Measurements from ENCODE around the gene UCHL1.
A peak's percentile ranks its signal among the peaks of the same experiment; 100 is the strongest.

Gene UCHL1

DNA sequence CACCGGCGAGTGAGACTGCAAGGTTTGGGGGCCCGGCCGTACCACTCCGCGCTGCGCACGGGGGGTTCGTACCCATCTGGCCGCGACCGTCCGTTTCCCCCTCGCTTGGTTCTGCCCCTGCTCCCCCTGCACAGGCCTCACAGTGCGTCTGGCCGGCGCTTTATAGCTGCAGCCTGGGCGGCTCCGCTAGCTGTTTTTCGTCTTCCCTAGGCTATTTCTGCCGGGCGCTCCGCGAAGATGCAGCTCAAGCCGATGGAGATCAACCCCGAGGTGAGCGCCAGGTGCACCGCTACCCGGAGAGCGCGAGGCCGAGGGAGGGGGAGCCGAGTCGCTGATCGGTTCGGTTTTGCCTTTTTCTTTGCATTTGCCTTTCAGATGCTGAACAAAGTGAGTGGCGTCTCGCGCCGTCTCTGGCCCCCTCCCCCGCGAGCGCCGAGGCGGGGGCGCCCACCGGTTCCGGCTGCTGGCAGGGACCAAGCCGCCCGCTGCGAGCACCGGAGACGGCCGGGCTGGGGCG, at the start of gene UCHL1:
UCHL1 (plus strand) TSS at position 189 of the 517 bp plus-strand sequence; CDS start at position 238, 49 bp downstream.
- in situ Hi-C loops (cut with MboI; ENCODE audit: low pct_unique_long_range_greater_than_20kb, low sequenced_read_pairs) = no loop called here
- DNase-seq = peak; percentile 87

DNA sequence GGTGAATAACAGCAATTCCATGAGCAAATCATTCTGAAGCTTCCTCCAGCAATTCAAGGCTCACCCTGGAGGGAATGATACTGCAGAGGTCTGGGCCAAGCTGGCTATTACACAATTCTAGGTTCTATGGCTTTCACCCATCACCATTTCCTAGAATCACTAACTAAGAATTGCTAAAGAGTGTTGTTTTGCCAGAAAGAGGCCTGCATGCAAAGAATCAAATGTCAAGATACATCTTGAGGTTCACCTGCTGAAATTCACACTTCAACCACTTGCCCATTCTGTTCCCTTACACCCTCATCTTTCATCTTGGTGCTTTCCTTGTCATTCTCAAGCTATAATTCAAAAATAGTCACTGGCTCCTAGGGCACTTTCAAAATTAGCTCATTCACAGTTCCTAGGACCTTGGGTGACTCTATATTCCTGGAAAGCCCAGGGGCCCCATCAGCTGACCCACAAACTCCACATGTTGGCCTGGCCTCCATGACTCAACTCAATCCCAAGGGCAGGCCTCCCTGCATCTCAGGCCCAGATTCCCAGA, 49.4 kb upstream of the UCHL1 start:
- in situ Hi-C loops (cut with MboI; ENCODE audit: low pct_unique_long_range_greater_than_20kb, low sequenced_read_pairs) = loop anchor here (25.0 kb wide), 1 partner anchor 220 kb away; no protein-coding TSS in a partner anchor

GRCh38 chr4:41209187-41209586, 47.5 kb upstream of the UCHL1 start:
- DNase-seq = no peak
- in situ Hi-C loops (cut with MboI; ENCODE audit: low pct_unique_long_range_greater_than_20kb, low sequenced_read_pairs) = loop anchor here (25.0 kb wide), 1 partner anchor 222 kb away; no protein-coding TSS in a partner anchor

More for the DNA sequence above, 49.4 kb upstream of the UCHL1 start:
- DNase-seq = peak; percentile 2

DNA sequence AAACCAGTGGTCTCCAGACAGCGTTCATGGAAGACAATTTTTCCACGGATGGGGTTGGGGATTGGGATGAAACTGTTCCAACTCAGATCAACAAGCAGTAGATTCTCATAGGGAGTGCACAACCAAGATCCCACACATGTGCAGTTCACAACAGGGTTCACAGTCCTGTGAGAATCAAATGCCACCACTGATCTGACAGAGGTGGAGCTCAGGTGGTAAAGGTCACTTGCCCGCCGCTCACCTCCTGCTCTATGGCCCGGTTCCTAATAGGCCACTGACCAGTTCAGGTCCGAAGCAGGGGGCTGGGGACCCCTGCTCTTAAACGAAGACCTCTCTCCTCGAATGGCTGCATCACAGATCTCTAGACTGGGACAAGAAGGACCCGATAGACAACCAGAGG, 46.8 kb upstream of the UCHL1 start:
- in situ Hi-C loops (cut with MboI; ENCODE audit: low pct_unique_long_range_greater_than_20kb, low sequenced_read_pairs) = loop anchor here (25.0 kb wide), 1 partner anchor 223 kb away; no protein-coding TSS in a partner anchor
- DNase-seq = no peak

DNA sequence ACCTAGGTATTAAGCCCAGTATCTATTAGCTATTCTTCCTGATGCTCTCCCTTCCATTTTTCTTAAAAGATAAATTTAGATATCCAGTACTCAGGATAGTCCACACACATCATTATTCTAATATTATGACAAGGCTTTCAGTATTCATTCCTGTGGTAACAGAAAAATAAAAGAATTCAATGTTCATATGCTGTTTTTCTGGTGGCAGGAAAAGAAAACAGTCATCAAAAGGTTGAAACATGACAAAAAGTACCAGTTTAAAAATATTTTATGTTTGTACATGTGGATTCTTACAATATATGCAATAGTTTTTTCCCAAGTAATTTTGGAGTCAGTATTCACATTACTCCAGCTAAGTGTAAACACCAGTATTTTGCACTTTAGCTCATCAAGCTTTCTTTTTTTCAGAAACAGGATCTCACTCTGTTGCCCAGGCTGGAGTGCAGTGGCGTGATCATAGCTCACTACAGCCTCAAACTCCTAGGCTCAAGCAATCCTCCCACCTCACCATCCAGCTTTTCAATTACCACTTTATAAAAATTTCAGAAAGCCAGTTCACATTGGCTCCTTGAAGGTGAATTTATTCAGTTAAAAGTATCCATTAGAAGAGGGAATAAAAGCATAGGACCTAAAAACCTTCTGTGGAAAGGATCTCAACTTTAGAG, 44.6 kb upstream of the UCHL1 start:
- no peak for DNase-seq
- in situ Hi-C loops (cut with MboI; ENCODE audit: low pct_unique_long_range_greater_than_20kb, low sequenced_read_pairs) = loop anchor here (25.0 kb wide), 1 partner anchor 225 kb away; no protein-coding TSS in a partner anchor

GRCh38 chr4:41212616-41213203, 44.0 kb upstream of the UCHL1 start:
- peak; percentile 74 for DNase-seq
- in situ Hi-C loops (cut with MboI; ENCODE audit: low pct_unique_long_range_greater_than_20kb, low sequenced_read_pairs) = loop anchor here (25.0 kb wide), 1 partner anchor 225 kb away; no protein-coding TSS in a partner anchor

- in situ Hi-C loops (cut with MboI; ENCODE audit: low pct_unique_long_range_greater_than_20kb, low sequenced_read_pairs) = loop anchor here (25.0 kb wide), 1 partner anchor 226 kb away; no protein-coding TSS in a partner anchor
- no peak for DNase-seq
These were observed 43.0 kb upstream of the UCHL1 start for GRCh38 chr4:41213625-41214135.

GRCh38 chr4:41214136-41214824, 42.4 kb upstream of the UCHL1 start, which contains the start of gene APBB2:
Gene APBB2, minus strand, starts transcription at chr4:41214542. Its CDS starts 181,288 bp downstream, at chr4:41033254.
- in situ Hi-C loops (cut with MboI; ENCODE audit: low pct_unique_long_range_greater_than_20kb, low sequenced_read_pairs) = loop anchor here (25.0 kb wide), 1 partner anchor 227 kb away; no protein-coding TSS in a partner anchor

DNA sequence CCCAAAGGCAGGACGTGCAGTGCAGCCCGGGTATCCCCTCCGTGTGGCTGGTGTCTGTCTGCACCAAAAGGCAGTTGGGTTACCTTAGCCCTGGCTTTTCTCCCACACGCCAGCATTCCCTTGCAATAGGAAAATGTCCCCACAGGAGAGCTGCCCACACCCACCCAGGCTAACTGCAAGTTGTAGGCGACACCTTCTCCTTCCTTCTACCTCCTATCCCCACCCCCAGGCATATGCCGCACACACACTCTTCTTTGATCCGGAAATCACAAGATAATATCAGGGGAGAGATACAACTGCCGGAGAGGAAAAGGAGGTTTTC, 41.9 kb upstream of the UCHL1 start:
- in situ Hi-C loops (cut with MboI; ENCODE audit: low pct_unique_long_range_greater_than_20kb, low sequenced_read_pairs) = loop anchor here (25.0 kb wide), 1 partner anchor 227 kb away; no protein-coding TSS in a partner anchor
- DNase-seq = no peak

More at GRCh38 chr4:41214136-41214824, 42.4 kb upstream of the UCHL1 start, which contains the start of gene APBB2:
- peak; percentile 95 for DNase-seq

- DNase-seq = peak; percentile 8
- in situ Hi-C loops (cut with MboI; ENCODE audit: low pct_unique_long_range_greater_than_20kb, low sequenced_read_pairs) = loop anchor here (25.0 kb wide), 1 partner anchor 228 kb away; no protein-coding TSS in a partner anchor
These were observed 41.6 kb upstream of the UCHL1 start for GRCh38 chr4:41215155-41215554.

GRCh38 chr4:41215969-41216293, 40.8 kb upstream of the UCHL1 start:
- DNase-seq = peak; percentile 52

DNA sequence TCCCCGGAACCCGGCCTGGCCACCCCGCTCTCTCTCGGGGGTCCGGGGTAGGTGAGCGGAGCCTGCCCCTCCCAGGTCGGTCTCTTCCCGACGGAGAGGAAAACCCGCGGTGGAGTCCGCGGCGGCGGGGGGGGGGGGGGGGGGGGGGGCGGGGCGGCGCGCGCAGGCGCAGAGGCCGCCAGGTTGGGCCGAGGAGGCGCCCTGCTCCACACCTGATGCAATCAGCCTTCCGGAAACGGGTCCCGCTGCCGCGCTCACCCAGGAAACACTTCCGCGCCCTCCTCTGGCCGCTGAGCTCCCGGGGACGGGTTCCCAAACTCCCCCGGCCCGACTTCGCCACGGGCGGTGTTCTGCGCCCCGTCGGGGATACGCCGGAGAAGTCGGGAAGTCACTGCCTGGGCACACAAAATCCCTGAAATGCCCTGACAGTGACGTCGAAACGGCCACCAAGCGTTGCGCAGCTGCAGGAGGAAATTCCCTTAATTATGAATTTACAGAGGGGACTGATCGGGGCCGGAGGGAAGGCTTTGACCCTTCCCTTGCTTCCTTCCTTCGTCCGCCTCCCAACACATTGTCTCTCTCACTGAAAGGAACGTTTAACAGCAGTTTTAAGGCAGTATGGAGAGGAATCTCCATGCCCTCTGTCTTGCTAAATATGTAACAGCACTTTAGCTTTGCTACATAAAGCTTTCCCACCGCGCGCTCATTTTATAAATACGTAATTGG, 40.3 kb upstream of the UCHL1 start:
- in situ Hi-C loops (cut with MboI; ENCODE audit: low pct_unique_long_range_greater_than_20kb, low sequenced_read_pairs) = loop anchor here (25.0 kb wide), 1 partner anchor 229 kb away; no protein-coding TSS in a partner anchor
- DNase-seq = peak; percentile 77

More at GRCh38 chr4:41215969-41216293, 40.8 kb upstream of the UCHL1 start:
- in situ Hi-C loops (cut with MboI; ENCODE audit: low pct_unique_long_range_greater_than_20kb, low sequenced_read_pairs) = loop anchor here (25.0 kb wide), 1 partner anchor 229 kb away; no protein-coding TSS in a partner anchor

- in situ Hi-C loops (cut with MboI; ENCODE audit: low pct_unique_long_range_greater_than_20kb, low sequenced_read_pairs) = loop anchor here (25.0 kb wide), 1 partner anchor 230 kb away; no protein-coding TSS in a partner anchor
- DNase-seq = no peak
These were observed 39.8 kb upstream of the UCHL1 start for GRCh38 chr4:41217020-41217333.

DNA sequence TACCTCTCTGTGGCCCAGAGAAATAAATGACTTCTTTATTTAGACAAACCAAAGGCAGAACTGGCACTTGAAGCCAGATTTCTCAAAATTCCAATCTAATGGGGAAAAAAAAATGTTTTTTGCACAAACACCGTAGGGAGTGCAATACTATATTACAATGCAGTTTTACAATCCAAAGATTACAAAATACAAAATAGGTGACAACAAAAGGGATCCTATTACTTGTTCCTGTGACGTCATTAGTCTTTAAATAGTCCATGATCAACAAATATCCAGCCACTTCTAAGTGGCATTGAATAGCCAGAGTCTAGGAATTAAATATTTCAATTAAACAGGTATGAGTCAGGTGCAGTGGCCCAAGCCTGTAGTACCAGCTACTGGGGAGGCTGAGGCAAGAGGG, 39.4 kb upstream of the UCHL1 start:
- no peak for DNase-seq
- in situ Hi-C loops (cut with MboI; ENCODE audit: low pct_unique_long_range_greater_than_20kb, low sequenced_read_pairs) = loop anchor here (25.0 kb wide), 1 partner anchor 230 kb away; no protein-coding TSS in a partner anchor

- in situ Hi-C loops (cut with MboI; ENCODE audit: low pct_unique_long_range_greater_than_20kb, low sequenced_read_pairs) = loop anchor here (25.0 kb wide), 1 partner anchor 231 kb away; no protein-coding TSS in a partner anchor
- no peak for DNase-seq
These were observed 38.0 kb upstream of the UCHL1 start for GRCh38 chr4:41218703-41219102.

- in situ Hi-C loops (cut with MboI; ENCODE audit: low pct_unique_long_range_greater_than_20kb, low sequenced_read_pairs) = loop anchor here (25.0 kb wide), 1 partner anchor 232 kb away; no protein-coding TSS in a partner anchor
- DNase-seq = no peak
These were observed 37.2 kb upstream of the UCHL1 start for GRCh38 chr4:41219421-41219950.

- DNase-seq = no peak
- in situ Hi-C loops (cut with MboI; ENCODE audit: low pct_unique_long_range_greater_than_20kb, low sequenced_read_pairs) = loop anchor here (25.0 kb wide), 1 partner anchor 235 kb away; no protein-coding TSS in a partner anchor
These were observed 34.7 kb upstream of the UCHL1 start for GRCh38 chr4:41221850-41222645.

All from KBM-7 (cell line).